DND-41 (cell line): ENCODE measurements around the gene ACMSD.

Experiments
- ATAC-seq: fragments of 200-7000 bp; cut with Tn5 transposase; 3 replicates; pipeline ENCODE4 v1.9.1; 2021; ENCODE audit warnings: low read depth; ENCODE audit not compliant: insufficient read depth
- DNase-seq: peaks from one replicate; pipeline ENCODE4 v3.0.0-alpha.2; 2020
- H2AFZ ChIP-seq: 2 replicates; pipeline ENCODE4 v1.6.0; 2012; ENCODE audit warnings: low read depth, low read length
- H3K27ac ChIP-seq: 2 replicates; pipeline ENCODE4 v1.5.1; 2012; ENCODE audit warnings: low read length, inconsistent platforms
- H3K27me3 ChIP-seq: fragments of 200-600 bp; sonication (generic); 2 replicates; pipeline ENCODE4 v1.6.0; 2012; ENCODE audit warnings: low read length, mild to moderate bottlenecking, inconsistent platforms; ENCODE audit not compliant: insufficient read depth, poor library complexity
- H3K36me3 ChIP-seq: 2 replicates; pipeline ENCODE4 v1.5.1; 2012; ENCODE audit warnings: low read length, inconsistent platforms; ENCODE audit not compliant: insufficient read depth
- H3K4me1 ChIP-seq: 2 replicates; pipeline ENCODE4 v1.5.1; 2012; ENCODE audit warnings: mild to moderate bottlenecking, low read length; ENCODE audit not compliant: insufficient read depth
- H3K4me2 ChIP-seq: 2 replicates; pipeline ENCODE4 v1.6.0; 2012; ENCODE audit warnings: mild to moderate bottlenecking, moderate library complexity, low read length, inconsistent platforms; ENCODE audit not compliant: insufficient read depth
- H3K4me3 ChIP-seq, 2 experiments: fragments of 200-600 bp in 1 of 2; shearing (Covaris generic) in 1 of 2; 2 replicates each; pipeline ENCODE4 v1.5.1; 2012 to 2016; ENCODE audit warnings: inconsistent platforms in 2 of 2, low read length in 2 of 2, mild to moderate bottlenecking in 2 of 2, low read depth in 1 of 2, moderate library complexity in 1 of 2
- H3K79me2 ChIP-seq: 2 replicates; pipeline ENCODE4 v1.6.0; 2012; ENCODE audit warnings: low read length, inconsistent platforms; ENCODE audit not compliant: insufficient read depth
- H3K9ac ChIP-seq: 2 replicates; pipeline ENCODE4 v1.6.0; 2012; ENCODE audit warnings: low read depth, mild to moderate bottlenecking, inconsistent platforms, low read length, moderate library complexity
- H3K9me3 ChIP-seq: 2 replicates; pipeline ENCODE4 v1.5.1; 2012; ENCODE audit warnings: low read length, moderate library complexity, mild to moderate bottlenecking, inconsistent platforms; ENCODE audit not compliant: insufficient read depth, severe bottlenecking
- H4K20me1 ChIP-seq: 2 replicates; pipeline ENCODE4 v1.6.0; 2012; ENCODE audit warnings: low read length; ENCODE audit not compliant: insufficient read depth
- EZH2 ChIP-seq: IDR thresholded peaks from 3 replicates; pipeline ENCODE4 v1.6.1; 2012; ENCODE audit warnings: borderline replicate concordance, low read depth, mild to moderate bottlenecking, moderate library complexity, low read length, inconsistent platforms; ENCODE audit not compliant: severe bottlenecking
- TF ChIP-seq, protein P1 (sequence below): IDR thresholded peaks from 2 replicates; pipeline ENCODE4 v1.5.1; 2012; ENCODE audit warnings: borderline replicate concordance, low read length, moderate library complexity, mild to moderate bottlenecking; ENCODE audit not compliant: poor library complexity, severe bottlenecking; ENCODE audit errors: extremely low read depth

ACMSD gene

DNA sequence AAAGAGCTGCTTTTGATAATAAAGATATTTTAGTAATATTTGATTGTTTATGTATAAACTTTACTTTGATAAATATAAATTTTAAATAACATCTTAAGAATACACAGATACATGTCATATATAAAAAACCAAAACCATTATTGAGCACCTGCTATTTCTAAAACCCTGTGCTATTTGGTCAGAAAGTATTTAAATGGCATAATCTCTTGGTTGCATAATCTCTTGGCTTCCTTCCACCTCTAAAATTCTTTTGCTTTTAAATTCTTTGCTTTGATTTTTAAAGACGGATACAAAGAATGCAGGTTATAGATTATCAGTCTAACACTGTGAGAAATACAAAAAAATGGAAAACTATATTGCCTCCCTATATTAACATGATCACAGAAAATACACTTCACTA, 36.9 kb downstream of the ACMSD start:
- Histone ChIP-seq H2AFZ (no peak overlapping the region), H3K27me3 (no peaks in the 10 kb centered on the region), H3K4me1 (no peaks in the 10 kb centered on the region), H3K4me2 (no peak overlapping the region), H3K79me2 (no peaks in the 10 kb centered on the region), H3K9me3 (no peaks in the 10 kb centered on the region), H3K4me3 (no peak overlapping the region), H4K20me1 (no peaks in the 10 kb centered on the region), H3K27ac (no peak overlapping the region), H3K9ac (no peak overlapping the region), H3K36me3 (no peaks in the 10 kb centered on the region)
- no peak for TF ChIP-seq EZH2
- DNase-seq (no peak), ATAC-seq (no peak)

DNA sequence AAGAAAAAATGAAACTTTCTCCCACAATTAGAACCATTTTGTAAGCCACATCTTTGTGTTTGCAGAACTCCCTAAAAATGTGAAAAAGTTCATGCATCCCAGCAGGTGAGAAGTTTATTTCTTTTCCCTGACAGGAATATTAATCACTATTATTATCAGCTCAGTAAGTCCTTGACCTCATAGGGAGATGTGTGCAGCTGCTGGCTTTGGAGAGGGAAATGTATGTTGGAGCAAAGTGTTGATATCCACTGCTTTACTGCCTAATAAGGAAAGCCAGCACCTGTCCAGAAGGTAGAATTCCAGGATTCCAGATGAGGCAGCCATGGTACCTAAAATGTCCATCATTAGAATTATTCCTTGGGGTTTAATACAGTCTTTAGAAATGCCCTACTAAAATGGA, 44.4 kb downstream of the ACMSD start:
- TF ChIP-seq, protein P1, sequence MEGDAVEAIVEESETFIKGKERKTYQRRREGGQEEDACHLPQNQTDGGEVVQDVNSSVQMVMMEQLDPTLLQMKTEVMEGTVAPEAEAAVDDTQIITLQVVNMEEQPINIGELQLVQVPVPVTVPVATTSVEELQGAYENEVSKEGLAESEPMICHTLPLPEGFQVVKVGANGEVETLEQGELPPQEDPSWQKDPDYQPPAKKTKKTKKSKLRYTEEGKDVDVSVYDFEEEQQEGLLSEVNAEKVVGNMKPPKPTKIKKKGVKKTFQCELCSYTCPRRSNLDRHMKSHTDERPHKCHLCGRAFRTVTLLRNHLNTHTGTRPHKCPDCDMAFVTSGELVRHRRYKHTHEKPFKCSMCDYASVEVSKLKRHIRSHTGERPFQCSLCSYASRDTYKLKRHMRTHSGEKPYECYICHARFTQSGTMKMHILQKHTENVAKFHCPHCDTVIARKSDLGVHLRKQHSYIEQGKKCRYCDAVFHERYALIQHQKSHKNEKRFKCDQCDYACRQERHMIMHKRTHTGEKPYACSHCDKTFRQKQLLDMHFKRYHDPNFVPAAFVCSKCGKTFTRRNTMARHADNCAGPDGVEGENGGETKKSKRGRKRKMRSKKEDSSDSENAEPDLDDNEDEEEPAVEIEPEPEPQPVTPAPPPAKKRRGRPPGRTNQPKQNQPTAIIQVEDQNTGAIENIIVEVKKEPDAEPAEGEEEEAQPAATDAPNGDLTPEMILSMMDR: no peak
- no peak for TF ChIP-seq EZH2
- H3K9ac ChIP-seq: no peak overlapping the region
- H3K9me3 ChIP-seq: no peaks in the 10 kb centered on the region
- no peaks in the 10 kb centered on the region for H3K36me3 ChIP-seq
- no peak overlapping the region for H3K27ac ChIP-seq
- H3K79me2 ChIP-seq: no peaks in the 10 kb centered on the region
- H3K4me1 ChIP-seq: no peaks in the 10 kb centered on the region
- H4K20me1 ChIP-seq: no peaks in the 10 kb centered on the region
- DNase-seq: no peak
- H2AFZ ChIP-seq: no peak overlapping the region
- no peak for ATAC-seq
- no peak overlapping the region for H3K4me3 ChIP-seq
- H3K4me2 ChIP-seq: no peak overlapping the region
- H3K27me3 ChIP-seq: no peaks in the 10 kb centered on the region

DNA sequence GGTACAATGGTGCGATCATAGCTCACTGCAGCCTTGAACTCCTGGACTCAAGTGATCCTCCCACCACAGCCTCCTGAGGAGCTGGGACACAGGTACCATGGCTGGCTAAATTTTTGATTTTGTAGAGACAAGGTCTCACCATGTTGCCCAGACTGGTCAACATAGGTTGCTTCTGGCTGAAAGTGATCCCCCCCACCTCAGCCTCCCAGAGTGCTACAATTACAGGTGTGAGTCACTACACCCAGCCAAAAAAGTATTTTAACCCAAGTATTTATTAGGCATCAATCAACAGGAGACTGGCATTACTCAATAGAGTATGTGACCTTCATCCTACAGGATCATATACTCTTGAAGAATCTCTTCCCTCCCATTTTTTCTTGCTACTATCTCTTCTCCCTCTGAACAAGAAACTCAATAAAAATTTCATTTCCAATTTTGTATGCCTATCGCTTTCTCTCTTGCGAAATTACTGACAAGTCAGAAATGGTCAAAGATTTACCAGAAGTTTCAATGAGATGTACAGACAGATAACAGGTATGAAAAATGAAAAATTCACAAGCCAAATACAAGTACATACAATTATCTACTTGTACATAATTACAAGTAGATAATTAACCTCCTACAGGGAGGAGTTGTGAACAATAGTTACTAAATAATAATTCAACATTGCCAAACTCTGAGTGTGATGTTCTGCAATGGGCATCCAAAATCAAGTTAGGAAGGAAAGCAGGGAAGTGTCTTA, 45.3 kb downstream of the ACMSD start:
- H3K36me3 ChIP-seq: no peaks in the 10 kb centered on the region
- DNase-seq: no peak
- H3K4me2 ChIP-seq: no peak overlapping the region
- H3K27me3 ChIP-seq: no peaks in the 10 kb centered on the region
- no peaks in the 10 kb centered on the region for H4K20me1 ChIP-seq
- no peaks in the 10 kb centered on the region for H3K4me1 ChIP-seq
- no peaks in the 10 kb centered on the region for H3K9me3 ChIP-seq
- no peak for ATAC-seq
- no peak overlapping the region for H3K9ac ChIP-seq
- H2AFZ ChIP-seq: no peak overlapping the region
- H3K79me2 ChIP-seq: no peaks in the 10 kb centered on the region
- TF ChIP-seq, protein P1: no peak
- TF ChIP-seq EZH2: no peak
- no peak overlapping the region for H3K4me3 ChIP-seq
- H3K27ac ChIP-seq: no peak overlapping the region

DNA sequence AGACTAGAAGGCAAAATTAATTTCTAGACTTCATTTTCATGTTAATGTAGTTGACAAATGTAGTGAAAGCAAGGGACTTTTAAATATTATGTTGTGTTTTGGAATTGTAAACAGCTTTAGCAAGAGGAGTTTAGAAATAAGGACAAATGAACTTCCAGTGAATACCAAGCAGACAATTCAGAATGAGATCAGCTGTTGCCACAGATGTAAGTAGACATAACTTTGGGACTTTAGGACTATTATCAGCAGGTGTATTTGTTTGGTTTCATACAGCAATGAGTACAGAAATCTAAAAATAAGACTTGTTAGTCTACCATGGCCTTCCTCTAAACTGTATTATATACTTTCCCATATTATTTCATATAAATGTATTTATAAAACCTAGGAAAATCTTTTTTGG, 46.0 kb downstream of the ACMSD start:
- H4K20me1 ChIP-seq: no peaks in the 10 kb centered on the region
- H3K27ac ChIP-seq: no peak overlapping the region
- DNase-seq (no peak), ATAC-seq (no peak)
- H3K4me2 ChIP-seq: no peak overlapping the region
- no peak overlapping the region for H2AFZ ChIP-seq
- H3K9me3 ChIP-seq: no peaks in the 10 kb centered on the region
- TF ChIP-seq, protein P1: no peak
- TF ChIP-seq EZH2: no peak
- no peak overlapping the region for H3K9ac ChIP-seq
- no peaks in the 10 kb centered on the region for H3K36me3 ChIP-seq
- H3K27me3 ChIP-seq: no peaks in the 10 kb centered on the region
- no peak overlapping the region for H3K4me3 ChIP-seq
- no peaks in the 10 kb centered on the region for H3K4me1 ChIP-seq
- H3K79me2 ChIP-seq: no peaks in the 10 kb centered on the region
